HG03108 (cell line): ENCODE measurements around the gene PDX1.
A peak's percentile ranks its signal among the peaks of the same experiment; 100 is the strongest.
"Not testable (repeated sequence)": the region's sequence is repeated elsewhere in the genome, so short reads cannot be mapped to it uniquely, and the experiment has no call there.

ENCODE experiments used
- ATAC-seq: cut with Tn5 transposase; IDR thresholded peaks from one replicate; pipeline ENCODE4 v1.9.1; 2021; ENCODE audit warnings: moderate library complexity; ENCODE audit not compliant: unreplicated experiment

The PDX1 gene

GRCh38 chr13:27954406-27954851 lies 34.6 kb downstream of the PDX1 start:
- peak; percentile 21 for ATAC-seq

- no peak for ATAC-seq
Measured at GRCh38 chr13:27955014-27955591, 35.3 kb downstream of the PDX1 start.

GRCh38 chr13:27956576-27957300 lies 36.9 kb downstream of the PDX1 start:
- ATAC-seq: no peak

- ATAC-seq: no peak
Measured at GRCh38 chr13:27959976-27960361, 40.2 kb downstream of the PDX1 start.

GRCh38 chr13:27960362-27961226 lies 40.8 kb downstream of the PDX1 start:
- ATAC-seq: no peak

GRCh38 chr13:27961227-27962085 lies 41.7 kb downstream of the PDX1 start:
- ATAC-seq: no peak

GRCh38 chr13:27962128-27962841 lies 42.5 kb downstream of the PDX1 start:
- ATAC-seq: no peak

GRCh38 chr13:27962982-27963381 lies 43.2 kb downstream of the PDX1 start:
- no peak for ATAC-seq

GRCh38 chr13:27963491-27963890 lies 43.7 kb downstream of the PDX1 start:
- ATAC-seq: no peak

GRCh38 chr13:27964206-27964605 lies 44.4 kb downstream of the PDX1 start:
- not testable (repeated sequence) for ATAC-seq

GRCh38 chr13:27964741-27965323 lies 45.0 kb downstream of the PDX1 start:
- ATAC-seq: no peak

GRCh38 chr13:27965343-27965739 lies 45.5 kb downstream of the PDX1 start:
- no peak for ATAC-seq

GRCh38 chr13:27965740-27966640 lies 46.2 kb downstream of the PDX1 start:
- no peak for ATAC-seq

- no peak for ATAC-seq
Measured at GRCh38 chr13:27966641-27967202, 46.9 kb downstream of the PDX1 start.

- no peak for ATAC-seq
Measured at GRCh38 chr13:27967203-27967735, 47.5 kb downstream of the PDX1 start.

- ATAC-seq: no peak
Measured at GRCh38 chr13:27967736-27968315, 48.0 kb downstream of the PDX1 start.

GRCh38 chr13:27968316-27969081 lies 48.7 kb downstream of the PDX1 start:
- ATAC-seq: no peak
